ENCODE measurements around the gene IL2RA. TPM values are rescaled to one million over a fixed set of nuclear protein-coding genes. Genes with fewer than 3 reads are reported as not detected.
A peak's percentile ranks its signal among the peaks of the same experiment; 100 is the strongest.
"Not testable (repeated sequence)": the region's sequence is repeated elsewhere in the genome, so short reads cannot be mapped to it uniquely, and the experiment has no call there.

IL2RA gene
- total RNA-seq, 4 donors from 2014 or later, result 0.70 to 3.8 (median 3.0) TPM; not detected in 1

- no peaks in the 10 kb centered on the region for H3K36me3 ChIP-seq
- DNase-seq, result no peak
- no peaks in the 10 kb centered on the region for H3K27me3 ChIP-seq
- no peak for TF ChIP-seq POLR2A (IDR thresholded peaks at IDR 0.05)
- peaks cover 0 to 20% (median 0%) of the 10 kb centered on the region in 3 donors for H3K4me1 ChIP-seq
- no peaks in the 10 kb centered on the region for H3K9me3 ChIP-seq
- 72 to 93% methylated on average over 3 of the region's 3 CpGs for WGBS, 2 donors
- H3K27ac ChIP-seq, result peak overlapping the region in 1 of 4 donors; percentile 48
- no peak overlapping the region for H3K4me3 ChIP-seq
- intact Hi-C loops (cut with DNase I), result no loop called here
Observed at GRCh38 chr10:6065406-6065805, 3.2 kb upstream of the IL2RA start.

GRCh38 chr10:6064726-6065125 is 2.6 kb upstream of the IL2RA start:
- H3K36me3 ChIP-seq; H3K9me3 ChIP-seq; H3K27ac ChIP-seq; intact Hi-C loops (cut with DNase I); H3K27me3 ChIP-seq; H3K4me3 ChIP-seq; DNase-seq: not testable (repeated sequence)
- WGBS, 2 donors, result 89 to 91% methylated on average over 3 of the region's 3 CpGs
- peaks cover 0 to 20% (median 0%) of the 10 kb centered on the region in 3 donors for H3K4me1 ChIP-seq

- Histone ChIP-seq H3K27me3 (peaks cover 0 to 5% (median 0%) of the 10 kb centered on the region in 4 donors), H3K27ac (no peak overlapping the region), H3K9me3 (no peaks in the 10 kb centered on the region), H3K4me3 (no peak overlapping the region), H3K36me3 (no peaks in the 10 kb centered on the region), H3K4me1 (peaks cover 0 to 20% (median 0%) of the 10 kb centered on the region in 3 donors)
- intact Hi-C loops (cut with DNase I), result no loop called here
- 80 to 93% methylated on average over 7 of the region's 7 CpGs for WGBS, 2 donors
- no peak for DNase-seq
- TF ChIP-seq POLR2A (IDR thresholded peaks at IDR 0.05) (no peak), CTCF (IDR thresholded peaks at IDR 0.05) (no peak)
Observed at GRCh38 chr10:6064119-6064518, 2.0 kb upstream of the IL2RA start.

GRCh38 chr10:6061056-6061455 is 1.1 kb downstream of the IL2RA start:
- Histone ChIP-seq H3K27ac (no peak overlapping the region), H3K4me3 (peak overlapping the region in 2 of 4 donors; percentile 8 to 50), H3K9me3 (no peaks in the 10 kb centered on the region), H3K36me3 (no peaks in the 10 kb centered on the region), H3K4me1 (peaks cover 0 to 9% (median 0%) of the 10 kb centered on the region in 3 donors), H3K27me3 (peaks cover 0 to 5% (median 0%) of the 10 kb centered on the region in 4 donors)
- WGBS, 2 donors, result 69 to 83% methylated on average over 8 of the region's 8 CpGs
- intact Hi-C loops (cut with DNase I), result no loop called here
- no peak for TF ChIP-seq POLR2A (IDR thresholded peaks at IDR 0.05)
- no peak for DNase-seq

- DNase-seq, result no peak
- Histone ChIP-seq H3K4me3 (no peak overlapping the region), H3K4me1 (no peaks in the 10 kb centered on the region), H3K27ac (no peak overlapping the region), H3K27me3 (peaks cover 0 to 5% (median 0%) of the 10 kb centered on the region in 4 donors), H3K36me3 (no peaks in the 10 kb centered on the region), H3K9me3 (no peaks in the 10 kb centered on the region)
- intact Hi-C loops (cut with DNase I), result no loop called here
- no peak for TF ChIP-seq POLR2A (IDR thresholded peaks at IDR 0.05)
- no peak for TF ChIP-seq CTCF (IDR thresholded peaks at IDR 0.05)
- WGBS, 2 donors, result 78 to 87% methylated on average over 2 of the region's 2 CpGs
Observed at GRCh38 chr10:6059506-6059905, 2.7 kb downstream of the IL2RA start.

GRCh38 chr10:6058682-6059475 is 3.3 kb downstream of the IL2RA start:
- intact Hi-C loops (cut with DNase I), result no loop called here
- Histone ChIP-seq H3K9me3 (no peaks in the 10 kb centered on the region), H3K27ac (no peak overlapping the region), H3K4me3 (no peak overlapping the region), H3K4me1 (peaks cover 0 to 6% (median 0%) of the 10 kb centered on the region in 3 donors), H3K36me3 (no peaks in the 10 kb centered on the region), H3K27me3 (peaks cover 0 to 5% (median 0%) of the 10 kb centered on the region in 4 donors)
- TF ChIP-seq CTCF (IDR thresholded peaks at IDR 0.05), result no peak
- WGBS, 2 donors, result 73 to 75% methylated on average over 3 of the region's 3 CpGs
- DNase-seq, result no peak
